Neural crest cell (in vitro differentiated cells): ENCODE measurements around the gene SLC22A7. TPM values are rescaled to one million over a fixed set of nuclear protein-coding genes. Genes with fewer than 3 reads are reported as not detected.
"Not testable (repeated sequence)": the region's sequence is repeated elsewhere in the genome, so short reads cannot be mapped to it uniquely, and the experiment has no call there.

Experiments used
- DNase-seq: peaks from one replicate; pipeline ENCODE4 v3.0.0; 2021; ENCODE audit warnings: low read depth, mixed read lengths, low spot score
- H3K27ac Mint-ChIP-seq: one replicate; pipeline ENCODE4 v1.8.0; 2021; ENCODE audit warnings: mild to moderate bottlenecking, mixed read lengths; ENCODE audit not compliant: unreplicated experiment
- H3K27me3 Mint-ChIP-seq: 2 replicates; pipeline ENCODE4 v1.8.0; 2021; ENCODE audit warnings: low read depth, mild to moderate bottlenecking, mixed read lengths
- H3K36me3 Mint-ChIP-seq: 2 replicates; pipeline ENCODE4 v1.8.0; 2021; ENCODE audit warnings: low read depth, mild to moderate bottlenecking, mixed read lengths
- H3K4me1 Mint-ChIP-seq: 2 replicates; pipeline ENCODE4 v1.8.0; 2021; ENCODE audit warnings: mixed read lengths
- H3K4me3 Mint-ChIP-seq: one replicate; pipeline ENCODE4 v1.8.0; 2021; ENCODE audit warnings: mild to moderate bottlenecking, mixed read lengths
- H3K9me3 Mint-ChIP-seq: 2 replicates; pipeline ENCODE4 v1.8.0; 2021; ENCODE audit warnings: mixed read lengths
- total RNA-seq: library from RNA; stranded (reverse); gene quantifications from 2 replicates; pipeline ENCODE4 v1.2.1, GENCODE V29; 2021
- TF ChIP-seq, protein P1 (sequence below): fragments of 200-600 bp; sonication (generic); conservative IDR thresholded peaks from 2 replicates; pipeline ENCODE4 v1.5.0; 2021; ENCODE audit warnings: antibody characterized with exemption, mild to moderate bottlenecking

Gene SLC22A7
- total RNA-seq, 1 donor from 2014 or later: 0.37 TPM

DNA sequence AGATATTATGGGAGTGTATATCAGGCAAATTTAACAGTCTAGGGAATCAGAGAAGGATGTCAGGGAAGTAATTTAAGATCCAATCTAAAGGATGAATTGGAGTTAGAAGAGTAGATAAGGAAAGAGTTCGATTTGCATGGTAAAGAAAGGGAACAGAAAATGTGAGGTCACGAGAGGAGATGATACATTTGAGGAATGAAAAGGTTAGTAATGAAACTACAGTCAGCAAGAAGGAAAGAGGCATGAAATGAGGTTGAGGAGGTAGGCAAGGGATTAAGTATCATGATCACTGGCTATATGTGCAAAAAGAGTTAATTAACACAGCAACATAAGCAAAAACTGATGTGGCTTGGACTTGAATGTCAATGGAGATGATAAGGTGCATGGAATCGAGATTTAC lies 49.0 kb downstream of the SLC22A7 start:
- Mint-ChIP-seq H3K27ac (no peak overlapping the region), H3K9me3 (no peaks in the 10 kb centered on the region), H3K36me3 (peaks cover 5% of the 10 kb centered on the region), H3K4me1 (no peaks in the 10 kb centered on the region), H3K27me3 (no peaks in the 10 kb centered on the region), H3K4me3 (no peak overlapping the region)
- TF ChIP-seq, protein P1, sequence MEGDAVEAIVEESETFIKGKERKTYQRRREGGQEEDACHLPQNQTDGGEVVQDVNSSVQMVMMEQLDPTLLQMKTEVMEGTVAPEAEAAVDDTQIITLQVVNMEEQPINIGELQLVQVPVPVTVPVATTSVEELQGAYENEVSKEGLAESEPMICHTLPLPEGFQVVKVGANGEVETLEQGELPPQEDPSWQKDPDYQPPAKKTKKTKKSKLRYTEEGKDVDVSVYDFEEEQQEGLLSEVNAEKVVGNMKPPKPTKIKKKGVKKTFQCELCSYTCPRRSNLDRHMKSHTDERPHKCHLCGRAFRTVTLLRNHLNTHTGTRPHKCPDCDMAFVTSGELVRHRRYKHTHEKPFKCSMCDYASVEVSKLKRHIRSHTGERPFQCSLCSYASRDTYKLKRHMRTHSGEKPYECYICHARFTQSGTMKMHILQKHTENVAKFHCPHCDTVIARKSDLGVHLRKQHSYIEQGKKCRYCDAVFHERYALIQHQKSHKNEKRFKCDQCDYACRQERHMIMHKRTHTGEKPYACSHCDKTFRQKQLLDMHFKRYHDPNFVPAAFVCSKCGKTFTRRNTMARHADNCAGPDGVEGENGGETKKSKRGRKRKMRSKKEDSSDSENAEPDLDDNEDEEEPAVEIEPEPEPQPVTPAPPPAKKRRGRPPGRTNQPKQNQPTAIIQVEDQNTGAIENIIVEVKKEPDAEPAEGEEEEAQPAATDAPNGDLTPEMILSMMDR: no peak
- DNase-seq: no peak

DNA sequence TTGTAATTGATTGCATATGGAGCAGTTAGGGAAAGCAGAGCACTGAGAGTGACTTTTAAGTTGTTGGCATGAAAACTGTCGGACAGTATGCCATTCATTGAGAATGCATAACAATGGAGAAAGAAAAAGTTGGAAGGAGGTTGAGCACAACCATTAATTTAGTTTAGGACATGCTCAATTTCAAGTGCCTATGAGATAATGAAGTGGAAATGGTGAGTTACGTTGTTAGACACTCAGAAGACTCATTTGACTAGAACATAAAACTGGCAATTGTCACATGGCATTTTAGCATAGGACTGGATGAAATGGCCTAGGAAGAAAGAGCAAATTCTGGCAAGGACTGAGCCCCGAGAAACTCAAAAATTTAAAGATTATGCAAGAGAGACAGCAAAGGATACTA lies 49.4 kb downstream of the SLC22A7 start:
- H3K27ac Mint-ChIP-seq: no peak overlapping the region
- no peaks in the 10 kb centered on the region for H3K9me3 Mint-ChIP-seq
- H3K4me3 Mint-ChIP-seq: no peak overlapping the region
- TF ChIP-seq, protein P1: no peak
- no peaks in the 10 kb centered on the region for H3K27me3 Mint-ChIP-seq
- no peaks in the 10 kb centered on the region for H3K4me1 Mint-ChIP-seq
- DNase-seq: no peak
- peaks cover 6% of the 10 kb centered on the region for H3K36me3 Mint-ChIP-seq

DNA sequence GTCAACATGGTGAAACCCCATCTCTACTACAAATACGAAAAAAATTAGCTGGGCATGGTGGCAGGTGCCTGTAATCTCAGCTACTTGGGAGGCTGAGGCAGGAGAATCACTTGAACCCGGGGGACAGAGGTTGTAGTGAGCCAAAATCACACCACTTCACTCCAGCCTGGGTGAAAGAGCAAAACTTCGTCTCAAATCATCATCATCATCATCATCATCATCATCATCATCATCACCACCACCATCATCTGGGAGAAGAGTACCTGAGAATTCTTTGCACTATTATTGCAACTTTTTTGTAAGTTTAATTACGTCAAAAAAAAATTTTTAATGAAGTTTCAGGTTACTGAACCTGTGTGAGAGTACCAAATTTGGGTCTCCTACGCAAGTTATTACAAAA lies 53.9 kb downstream of the SLC22A7 start:
- not testable (repeated sequence) for H3K27ac Mint-ChIP-seq, H3K9me3 Mint-ChIP-seq, H3K27me3 Mint-ChIP-seq, DNase-seq, H3K4me3 Mint-ChIP-seq, H3K4me1 Mint-ChIP-seq
- peaks cover 17% of the 10 kb centered on the region for H3K36me3 Mint-ChIP-seq

Other genes starting within 250 kb of the SLC22A7 start
- gene CUL7, start 244.4 kb upstream of the SLC22A7 start, total RNA-seq: 40.6 and 42.9 TPM in 2 replicates
- gene MRPL2, start 238.8 kb upstream of the SLC22A7 start, total RNA-seq: 45.7 and 56.8 TPM in 2 replicates
- gene KLC4, start 238.6 kb upstream of the SLC22A7 start, total RNA-seq: 16.7 and 20.3 TPM in 2 replicates
- gene PTK7, start 221.9 kb upstream of the SLC22A7 start, total RNA-seq: 101 and 106 TPM in 2 replicates
- 37.5 and 37.8 TPM in 2 replicates for gene SRF, start 127.0 kb upstream of the SLC22A7 start, total RNA-seq
- 37.2 and 37.5 TPM in 2 replicates for gene CUL9, start 116.1 kb upstream of the SLC22A7 start, total RNA-seq
- 50.3 and 55.1 TPM in 2 replicates for gene DNPH1, start 68.8 kb upstream of the SLC22A7 start, total RNA-seq
- gene TTBK1, start 54.8 kb upstream of the SLC22A7 start, total RNA-seq: 5.1 and 5.4 TPM in 2 replicates
- gene CRIP3, start 10.6 kb downstream of the SLC22A7 start, total RNA-seq: 2.0 and 2.6 TPM in 2 replicates
- gene ZNF318, start 71.4 kb downstream of the SLC22A7 start, total RNA-seq: 26.2 and 26.6 TPM in 2 replicates
- 34.1 and 35.2 TPM in 2 replicates for gene ABCC10, start 129.3 kb downstream of the SLC22A7 start, total RNA-seq
- 1.5 and 1.6 TPM in 2 replicates for gene DLK2, start 157.3 kb downstream of the SLC22A7 start, total RNA-seq
- gene TJAP1, start 179.3 kb downstream of the SLC22A7 start, total RNA-seq: 47.3 and 52.1 TPM in 2 replicates
- gene LRRC73, start 212.1 kb downstream of the SLC22A7 start, total RNA-seq: 2.1 and 2.7 TPM in 2 replicates
- gene YIPF3, start 218.7 kb downstream of the SLC22A7 start, total RNA-seq: 85.7 and 93.0 TPM in 2 replicates
- 45.8 and 60.8 TPM in 2 replicates for gene POLR1C, start 218.8 kb downstream of the SLC22A7 start, total RNA-seq